GM10248 (cell line): ENCODE data around the gene PCBP2.
"Not testable (repeated sequence)": the region's sequence is repeated elsewhere in the genome, so short reads cannot be mapped to it uniquely, and the experiment has no call there.

Experiments used
- CTCF ChIA-PET: fragments of 300-600 bp; sonication (Branson Sonifier 250); formaldehyde crosslinking; extraction: SDS; loops from one replicate; lab custom pipeline; 2021; ENCODE audit warnings: antibody characterized with exemption; lab: Yijun Ruan, JAX
- POLR2A ChIA-PET: fragments of 350-650 bp; sonication (Branson Sonifier 250); formaldehyde crosslinking; extraction: SDS; loops from one replicate; lab custom pipeline; 2020; ENCODE audit warnings: antibody characterized with exemption; lab: Yijun Ruan, JAX
- DNase-seq: peaks from one replicate; pipeline ENCODE4 v3.0.0; 2012; ENCODE audit errors: extremely low spot score
- CTCF ChIP-seq: IDR thresholded peaks from 2 replicates; pipeline ENCODE4 v1.5.1; 2012; ENCODE audit warnings: mild to moderate bottlenecking, low read depth; ENCODE audit errors: extremely low read depth, missing control alignments, control extremely low read depth

PCBP2 gene

GRCh38 chr12:53480491-53481442 is 28.9 kb downstream of the PCBP2 start:
- no peak for DNase-seq
- POLR2A ChIA-PET = interaction anchor here (2.7 kb wide), 1 partner anchor 10 kb away, joined by 12 read pairs; no protein-coding TSS in a partner anchor
- CTCF ChIA-PET = interaction anchor here (0.8 to 3.0 kb wide), 9 partner anchors 8 to 135 kb away, joined by 3 to 20 read pairs (median 5); no protein-coding TSS in a partner anchor
- no peak for TF ChIP-seq CTCF

GRCh38 chr12:53481458-53481857 is 29.6 kb downstream of the PCBP2 start:
- ChIA-PET POLR2A (interaction anchor here (2.7 kb wide), 1 partner anchor 9 kb away, joined by 12 read pairs; no protein-coding TSS in a partner anchor), CTCF (interaction anchor here (0.8 to 3.0 kb wide), 11 partner anchors 8 to 136 kb away, joined by 3 to 20 read pairs (median 5); partner anchors contain the start of gene TARBP2)
- not testable (repeated sequence) for DNase-seq

GRCh38 chr12:53481939-53482586 is 30.2 kb downstream of the PCBP2 start:
- POLR2A ChIA-PET = interaction anchor here (2.7 kb wide), 1 partner anchor 8 kb away, joined by 12 read pairs; no protein-coding TSS in a partner anchor
- no peak for DNase-seq
- CTCF ChIA-PET = interaction anchor here (0.9 to 3.0 kb wide), 10 partner anchors 9 to 137 kb away, joined by 3 to 20 read pairs (median 6); partner anchors contain the start of gene TARBP2
- TF ChIP-seq CTCF = no peak

- TF ChIP-seq CTCF = no peak
- POLR2A ChIA-PET = interaction anchor here (1.0 to 2.7 kb wide), 2 partner anchors 8 to 18 kb away, joined by 3 to 12 read pairs; no protein-coding TSS in a partner anchor
Observed at GRCh38 chr12:53482626-53483168, 30.8 kb downstream of the PCBP2 start.

GRCh38 chr12:53483225-53483978 is 31.5 kb downstream of the PCBP2 start:
- no peak for DNase-seq
- ChIA-PET CTCF (interaction anchor here (1.3 to 3.0 kb wide), 6 partner anchors 11 to 131 kb away, joined by 4 to 20 read pairs (median 8); partner anchors contain the start of gene TARBP2), POLR2A (interaction anchor here (0.9 to 1.0 kb wide), 2 partner anchors 10 to 19 kb away, joined by 3 read pairs; no protein-coding TSS in a partner anchor)
- TF ChIP-seq CTCF = no peak

More at GRCh38 chr12:53482626-53483168, 30.8 kb downstream of the PCBP2 start:
- no peak for DNase-seq
- CTCF ChIA-PET = interaction anchor here (0.9 to 3.0 kb wide), 9 partner anchors 9 to 130 kb away, joined by 3 to 20 read pairs (median 7); partner anchors contain the start of gene TARBP2

GRCh38 chr12:53483979-53484377 is 32.1 kb downstream of the PCBP2 start:
- no peak for TF ChIP-seq CTCF
- ChIA-PET CTCF (interaction anchor here (1.3 to 3.0 kb wide), 4 partner anchors 11 to 132 kb away, joined by 4 to 20 read pairs (median 10); no protein-coding TSS in a partner anchor), POLR2A (interaction anchor here (0.9 kb wide), 1 partner anchor 10 kb away, joined by 3 read pairs; no protein-coding TSS in a partner anchor)
- no peak for DNase-seq
